GM21576 (cell line): ENCODE data around the gene ARHGDIA.

ENCODE experiments used
- ATAC-seq: cut with Tn5 transposase; IDR thresholded peaks from one replicate; pipeline ENCODE4 v1.9.1; 2021; ENCODE audit warnings: mild to moderate bottlenecking, moderate library complexity; ENCODE audit not compliant: unreplicated experiment

The ARHGDIA gene

DNA sequence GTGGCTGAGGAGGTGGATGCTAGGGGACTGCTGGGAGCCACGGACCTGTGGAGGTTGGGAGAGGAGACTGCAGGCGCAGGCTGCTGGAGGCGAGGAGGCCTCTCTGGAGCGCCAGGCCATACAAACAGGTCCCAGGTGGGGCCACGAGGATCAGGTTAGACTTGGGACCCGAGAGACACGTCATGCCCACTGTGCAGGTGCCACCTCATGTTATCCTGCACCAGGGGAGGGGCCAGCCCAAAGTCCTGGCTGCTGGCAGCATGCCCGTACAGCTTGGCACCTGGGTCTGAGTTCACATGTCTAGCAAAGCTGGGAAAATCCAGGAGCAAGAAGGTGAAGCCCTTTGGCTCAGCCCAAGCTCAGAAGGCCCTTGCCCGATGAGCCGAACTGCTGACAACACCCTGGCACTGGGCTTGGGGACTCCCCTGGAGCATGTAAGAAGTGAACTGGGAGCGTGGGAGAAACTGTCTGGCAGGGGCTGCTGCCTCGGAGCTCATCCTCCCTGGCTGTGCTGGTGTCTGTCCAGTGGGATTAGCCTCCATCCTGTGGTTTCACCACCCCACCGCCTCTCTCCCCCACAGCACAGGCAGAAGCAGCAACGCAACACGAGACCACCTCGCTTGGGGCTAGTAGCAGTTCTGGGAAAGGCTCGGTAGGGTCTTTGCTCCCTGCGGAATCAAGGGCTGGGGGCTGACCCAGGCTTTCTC lies 5.3 kb downstream of the ARHGDIA start:
- ATAC-seq: no peak

DNA sequence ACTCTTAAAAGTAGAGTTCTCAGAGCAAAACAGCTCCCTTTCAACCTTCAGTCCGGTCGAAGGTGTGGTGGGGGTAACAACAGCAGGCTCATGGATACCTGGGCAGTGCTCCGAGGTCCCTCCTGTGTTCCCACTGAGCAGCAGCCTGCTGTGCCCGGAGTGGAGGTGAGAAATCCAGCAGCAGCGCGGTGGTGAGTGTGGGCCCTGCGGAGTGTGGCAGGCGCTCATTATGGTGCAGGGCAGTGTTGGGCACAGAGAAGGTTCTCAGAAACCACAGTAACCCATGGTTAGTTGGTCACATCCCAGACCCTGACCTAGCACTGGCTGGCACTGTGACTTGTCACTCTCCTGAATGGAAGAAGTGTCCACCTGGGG lies 5.8 kb downstream of the ARHGDIA start:
- ATAC-seq: no peak

DNA sequence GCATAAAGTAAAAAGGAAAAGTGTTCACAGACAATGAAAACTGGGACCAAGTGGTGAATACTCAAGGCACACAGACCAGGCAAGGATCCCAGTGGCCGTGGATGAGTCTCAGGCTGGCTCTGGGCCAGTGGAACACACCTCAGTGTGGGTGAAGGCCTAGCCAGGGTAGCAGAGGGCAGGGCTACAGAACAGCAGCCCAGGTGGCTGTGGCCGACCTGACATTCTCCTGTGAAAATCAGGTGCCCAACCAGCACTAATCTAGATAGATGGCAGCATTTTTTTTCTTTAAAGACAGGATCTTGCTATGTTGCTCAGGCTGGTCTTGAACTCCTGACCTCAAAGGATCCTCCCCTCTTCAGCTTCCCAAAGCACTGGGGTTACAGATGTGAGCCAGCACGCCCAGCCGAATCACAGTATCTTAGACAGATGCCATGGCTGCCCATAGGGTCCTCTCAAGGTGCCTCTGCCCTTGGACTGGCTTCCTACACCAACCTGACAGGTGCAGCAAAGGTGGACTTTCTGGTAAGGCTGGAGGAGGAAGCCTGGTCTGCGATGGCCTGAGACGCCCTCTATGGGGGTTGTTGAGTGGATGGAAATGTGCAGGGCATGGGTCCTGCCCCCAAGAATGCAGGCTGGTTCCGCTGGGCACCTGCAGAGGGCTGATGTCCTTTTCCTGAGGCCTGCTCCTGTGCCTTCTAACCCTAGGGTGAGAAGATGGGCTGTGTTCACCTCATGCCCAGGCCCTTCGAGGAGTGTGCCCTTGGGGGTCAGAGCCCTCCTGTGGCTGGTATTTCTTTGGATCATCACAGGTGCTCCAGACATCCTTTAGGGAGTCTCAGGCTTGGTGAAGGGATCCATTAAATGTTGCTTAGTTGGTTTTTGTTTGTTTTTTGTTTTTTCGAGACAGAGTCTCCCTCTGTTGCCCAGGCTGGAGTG lies 7.0 kb downstream of the ARHGDIA start:
- no peak for ATAC-seq

GRCh38 chr17:81863123-81863675 lies 7.9 kb downstream of the ARHGDIA start:
- ATAC-seq: no peak

GRCh38 chr17:81860756-81861568 lies 10.2 kb downstream of the ARHGDIA start:
- peak; percentile 75 for ATAC-seq

GRCh38 chr17:81859906-81860755 lies 11.0 kb downstream of the ARHGDIA start, which contains the start of gene P4HB:
Gene P4HB, minus strand, starts transcription at chr17:81860535. Its CDS starts 64 bp downstream, at chr17:81860471.
- ATAC-seq: peak; percentile 2

DNA sequence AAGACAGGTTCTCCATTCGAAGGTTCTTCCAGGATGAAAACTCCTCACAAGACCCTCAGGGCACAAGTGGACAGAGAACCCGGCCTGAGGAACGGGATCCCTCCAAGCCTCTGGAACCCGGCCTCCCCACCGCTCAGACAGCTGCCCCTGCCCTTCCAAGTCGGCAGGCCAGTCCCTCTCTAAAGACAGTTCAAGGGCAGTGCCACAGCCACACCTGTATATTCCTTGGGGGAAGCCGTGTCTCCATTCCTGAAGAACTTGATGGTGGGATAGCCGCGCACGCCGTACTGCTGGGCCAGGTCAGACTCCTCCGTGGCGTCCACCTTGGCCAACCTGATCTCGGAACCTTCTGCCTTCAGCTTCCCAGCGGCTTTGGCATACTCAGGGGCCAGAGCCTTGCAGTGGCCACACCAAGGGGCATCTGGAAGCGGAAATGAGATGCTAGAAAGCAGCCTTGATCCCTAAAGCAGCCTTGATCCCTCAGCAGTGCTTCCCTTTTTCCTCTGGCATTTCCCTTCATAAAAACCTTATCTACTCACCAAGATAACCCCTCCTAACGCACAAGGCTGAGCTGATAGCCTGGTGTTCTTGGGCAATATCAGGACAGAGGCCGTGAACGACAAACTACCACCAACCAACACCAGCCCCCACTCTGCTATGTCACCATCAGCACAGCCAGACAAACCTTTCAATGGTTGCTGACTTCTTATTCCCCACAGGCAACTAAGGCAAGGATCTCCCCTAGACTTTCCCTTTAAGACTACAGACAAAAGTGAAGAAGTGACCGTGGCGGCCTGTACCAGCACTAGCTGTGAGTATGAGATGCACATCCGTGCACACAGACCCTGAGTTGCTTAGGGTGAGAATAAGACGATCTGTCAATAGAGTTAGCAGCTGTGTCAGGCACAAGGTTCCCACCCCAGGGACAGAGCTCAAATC lies 11.9 kb downstream of the ARHGDIA start:
- no peak for ATAC-seq

DNA sequence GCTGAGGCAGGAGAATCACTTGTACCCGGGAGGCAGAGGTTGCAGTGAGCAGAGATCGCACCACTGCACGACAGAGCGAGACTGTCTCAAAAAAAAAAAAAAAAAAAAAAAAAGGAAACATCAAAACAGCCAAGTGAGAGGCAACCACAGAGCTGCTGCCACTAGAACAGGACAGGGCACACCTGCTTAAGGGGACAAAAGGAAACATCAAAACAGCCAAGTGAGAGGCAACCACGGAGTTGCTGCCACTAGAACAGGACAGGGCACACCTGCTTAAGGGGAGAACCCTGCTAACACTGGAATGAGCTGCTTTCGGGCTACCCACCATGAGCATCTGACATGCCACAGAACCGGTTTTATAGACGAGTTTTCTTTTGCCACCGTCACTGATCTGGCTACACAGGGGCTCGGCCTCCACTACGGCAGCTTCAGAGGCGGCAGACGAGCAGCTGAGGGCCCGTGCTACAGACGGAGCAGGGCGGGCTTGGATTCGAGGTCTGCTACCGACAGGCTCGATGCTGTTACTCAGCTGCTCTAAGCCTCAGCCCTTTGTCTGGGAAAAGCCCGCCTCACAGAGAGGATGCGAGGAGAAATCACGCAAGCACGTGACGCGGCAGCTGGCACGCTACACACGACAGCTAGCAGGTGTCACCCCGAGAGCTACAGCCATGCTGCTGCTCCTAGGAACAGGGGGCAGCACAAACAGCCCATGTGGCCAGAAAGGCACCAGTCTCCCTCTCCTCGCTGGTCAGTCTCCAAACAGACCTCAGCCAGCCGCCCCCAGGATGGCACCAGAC lies 12.8 kb downstream of the ARHGDIA start:
- no peak for ATAC-seq

- no peak for ATAC-seq
Measured at GRCh38 chr17:81854974-81855774, 16.0 kb downstream of the ARHGDIA start.

DNA sequence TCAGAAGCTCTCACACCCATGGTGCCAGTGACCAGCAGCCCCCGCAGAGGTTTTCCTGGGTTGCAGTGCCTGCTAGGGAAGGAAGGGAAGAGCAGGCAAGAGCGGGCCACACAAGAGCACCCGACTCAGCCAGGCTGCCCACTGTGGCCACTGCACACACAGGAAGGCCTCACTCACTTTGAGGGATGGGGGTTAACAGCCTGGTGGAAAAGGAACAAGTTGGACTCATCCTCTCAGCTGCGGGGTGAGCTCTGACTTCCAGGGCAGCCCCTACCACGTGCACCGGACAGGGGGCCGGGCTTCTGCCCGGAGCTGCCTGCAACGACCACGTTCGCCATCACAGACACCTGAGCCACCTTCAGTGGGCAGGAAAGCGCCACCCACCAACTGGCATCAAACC lies 18.9 kb downstream of the ARHGDIA start:
- ATAC-seq: no peak

- no peak for ATAC-seq
Measured at GRCh38 chr17:81851423-81851822, 19.7 kb downstream of the ARHGDIA start.

- no peak for ATAC-seq
Measured at GRCh38 chr17:81849457-81849856, 21.7 kb downstream of the ARHGDIA start.

DNA sequence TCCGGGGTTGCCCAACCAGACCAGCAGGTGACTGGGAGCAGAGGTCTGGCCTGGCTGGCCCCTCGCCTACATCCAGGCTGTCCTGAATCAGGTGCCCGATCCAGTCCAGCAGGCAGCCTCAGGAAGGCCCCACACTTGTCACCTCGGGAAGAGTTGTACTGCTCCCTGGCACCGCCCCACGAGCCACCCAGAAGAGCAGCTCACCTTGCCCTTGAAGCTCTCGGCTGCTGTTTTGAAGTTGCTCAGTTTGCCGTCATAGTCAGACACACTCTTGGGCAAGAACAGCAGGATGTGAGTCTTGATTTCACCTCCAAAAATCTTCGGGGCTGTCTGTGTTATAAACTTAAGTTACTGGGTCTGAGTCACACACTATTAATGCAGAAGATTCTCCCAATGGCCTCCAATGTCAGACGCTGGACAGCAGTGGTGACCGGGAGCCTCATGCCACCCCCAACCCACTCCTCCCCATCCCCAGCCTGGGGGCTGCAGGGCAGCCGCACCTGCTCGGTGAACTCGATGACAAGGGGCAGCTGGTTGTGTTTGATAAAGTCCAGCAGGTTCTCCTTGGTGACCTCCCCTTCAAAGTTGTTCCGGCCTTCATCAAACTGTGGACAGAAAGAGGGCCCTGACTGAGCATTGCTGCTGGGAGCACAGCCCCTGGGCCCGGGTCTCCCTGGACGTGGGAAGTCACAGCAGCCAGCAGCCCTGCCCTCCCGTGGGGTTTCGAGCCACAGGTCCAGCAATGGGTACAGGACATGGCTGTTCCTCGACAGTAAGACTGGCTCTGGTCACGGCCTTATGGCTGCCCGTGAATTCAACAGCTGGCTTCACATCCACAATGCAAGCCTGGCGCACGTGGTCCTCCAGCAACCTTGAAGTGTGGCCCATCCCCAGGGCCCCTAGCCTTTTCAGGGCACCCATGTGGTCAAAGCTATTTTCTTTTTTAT lies 24.1 kb downstream of the ARHGDIA start:
- ATAC-seq: no peak

DNA sequence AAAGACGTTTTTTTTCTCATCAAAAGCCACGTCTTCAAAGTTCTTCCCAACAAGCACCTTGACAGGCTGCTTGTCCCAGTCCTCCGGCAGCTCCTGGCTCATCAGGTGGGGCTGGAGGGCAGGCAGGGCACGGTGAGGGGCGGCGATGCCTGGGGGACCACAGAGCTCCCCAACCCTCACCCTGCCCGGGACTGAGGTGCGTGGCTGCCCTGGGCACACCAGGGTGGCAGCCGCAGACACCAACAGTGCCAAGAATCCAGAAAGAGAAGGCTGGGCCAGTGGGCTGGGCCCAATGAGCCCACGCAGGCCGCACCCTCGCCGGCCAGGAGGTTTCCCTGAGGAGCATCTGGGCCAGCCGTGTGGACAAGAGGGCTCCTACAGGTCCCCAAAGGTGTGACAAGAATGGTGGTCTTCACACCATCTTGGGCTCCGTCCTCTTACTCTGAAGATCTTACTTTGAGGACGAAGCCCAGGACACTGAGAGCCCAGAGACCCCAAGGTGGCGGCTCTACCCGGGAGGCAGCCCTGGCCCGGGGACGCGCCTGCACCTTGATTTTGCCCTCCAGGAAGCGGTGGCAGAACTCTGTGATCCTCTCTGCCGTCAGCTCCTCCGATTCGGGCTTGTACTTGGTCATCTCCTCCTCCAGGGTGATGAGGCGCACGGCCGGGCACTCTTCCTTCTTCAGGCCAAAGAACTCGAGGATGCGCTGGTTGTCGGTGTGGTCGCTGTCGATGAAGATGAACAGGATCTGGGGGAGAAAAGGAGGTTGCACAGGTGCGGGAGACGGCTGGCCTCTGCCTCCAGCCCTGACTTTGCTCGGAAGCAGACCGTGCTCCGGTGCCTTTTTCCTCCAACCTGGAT lies 25.0 kb downstream of the ARHGDIA start:
- ATAC-seq: no peak

GRCh38 chr17:81845361-81845760 lies 25.8 kb downstream of the ARHGDIA start:
- ATAC-seq: no peak
